PFSK-1 (cell line): ENCODE measurements around the gene PCDHGB7.
"Not testable (repeated sequence)": the region's sequence is repeated elsewhere in the genome, so short reads cannot be mapped to it uniquely, and the experiment has no call there.

Experiments
- FOXP2 ChIP-seq: optimal IDR thresholded peaks from 2 replicates; pipeline ENCODE3; 2011; ENCODE audit warnings: borderline replicate concordance, control low read depth, inconsistent platforms; ENCODE audit not compliant: insufficient read depth; ENCODE audit errors: extremely low read length, extremely low read depth
- POLR2AphosphoS5 ChIP-seq: IDR thresholded peaks from 2 replicates; pipeline ENCODE4 v1.6.1; 2012; ENCODE audit warnings: low read depth, mild to moderate bottlenecking, control low read depth, low read length, moderate library complexity
- SIN3A ChIP-seq: IDR thresholded peaks from 2 replicates; pipeline ENCODE4 v1.6.1; 2012; ENCODE audit warnings: mild to moderate bottlenecking, low read length, moderate library complexity, borderline replicate concordance; ENCODE audit not compliant: insufficient read depth
- TAF1 ChIP-seq: IDR thresholded peaks from 2 replicates; pipeline ENCODE4 v1.6.1; 2012; ENCODE audit warnings: low read length, control low read depth, borderline replicate concordance; ENCODE audit not compliant: insufficient read depth
- TF ChIP-seq, protein P1 (sequence below), 2 experiments: IDR thresholded peaks; 2 replicates each; pipeline versions ENCODE4 v1.6.1 to v1.8.0; 2011 to 2012; ENCODE audit warnings: low read depth in 2 of 2, low read length in 2 of 2, control low read depth in 1 of 2, inconsistent platforms in 1 of 2, mild to moderate bottlenecking in 1 of 2, moderate library complexity in 1 of 2; ENCODE audit not compliant: insufficient read depth in 1 of 2

Gene PCDHGB7

DNA sequence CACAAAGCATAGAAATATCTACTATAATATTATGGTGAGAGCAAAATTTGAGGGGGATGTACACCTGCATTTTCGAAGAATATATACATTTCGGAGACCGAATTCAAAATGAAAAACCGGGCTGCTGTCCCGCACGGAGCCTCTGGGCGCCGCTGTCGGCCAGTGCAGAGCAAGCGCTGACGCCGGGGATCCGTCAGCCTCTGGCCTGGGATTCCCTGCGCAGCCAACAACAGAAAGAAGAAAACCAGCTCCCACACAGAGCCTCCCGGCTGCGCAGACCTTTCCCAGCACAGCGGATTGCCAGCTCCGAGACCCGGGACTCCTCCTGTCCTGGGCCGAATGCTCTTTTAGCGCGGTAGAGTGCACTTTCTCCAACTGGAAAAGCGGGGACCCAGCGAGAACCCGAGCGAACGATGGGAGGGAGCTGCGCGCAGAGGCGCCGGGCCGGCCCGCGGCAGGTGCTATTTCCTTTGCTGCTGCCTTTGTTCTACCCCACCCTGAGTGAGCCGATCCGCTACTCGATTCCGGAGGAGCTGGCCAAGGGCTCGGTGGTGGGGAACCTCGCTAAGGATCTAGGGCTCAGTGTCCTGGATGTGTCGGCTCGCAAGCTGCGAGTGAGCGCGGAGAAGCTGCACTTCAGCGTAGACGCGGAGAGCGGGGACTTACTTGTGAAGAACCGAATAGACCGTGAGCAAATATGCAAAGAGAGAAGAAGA is 9.5 kb upstream of the PCDHGB7 start, which contains the start of gene PCDHGB6:
Gene PCDHGB6 (plus strand): TSS at position 232 of the 716 bp plus-strand sequence. CDS start 182 bp downstream, at position 414.
- TF ChIP-seq FOXP2, POLR2AphosphoS5: not testable (repeated sequence)
- TF ChIP-seq, protein P1, sequence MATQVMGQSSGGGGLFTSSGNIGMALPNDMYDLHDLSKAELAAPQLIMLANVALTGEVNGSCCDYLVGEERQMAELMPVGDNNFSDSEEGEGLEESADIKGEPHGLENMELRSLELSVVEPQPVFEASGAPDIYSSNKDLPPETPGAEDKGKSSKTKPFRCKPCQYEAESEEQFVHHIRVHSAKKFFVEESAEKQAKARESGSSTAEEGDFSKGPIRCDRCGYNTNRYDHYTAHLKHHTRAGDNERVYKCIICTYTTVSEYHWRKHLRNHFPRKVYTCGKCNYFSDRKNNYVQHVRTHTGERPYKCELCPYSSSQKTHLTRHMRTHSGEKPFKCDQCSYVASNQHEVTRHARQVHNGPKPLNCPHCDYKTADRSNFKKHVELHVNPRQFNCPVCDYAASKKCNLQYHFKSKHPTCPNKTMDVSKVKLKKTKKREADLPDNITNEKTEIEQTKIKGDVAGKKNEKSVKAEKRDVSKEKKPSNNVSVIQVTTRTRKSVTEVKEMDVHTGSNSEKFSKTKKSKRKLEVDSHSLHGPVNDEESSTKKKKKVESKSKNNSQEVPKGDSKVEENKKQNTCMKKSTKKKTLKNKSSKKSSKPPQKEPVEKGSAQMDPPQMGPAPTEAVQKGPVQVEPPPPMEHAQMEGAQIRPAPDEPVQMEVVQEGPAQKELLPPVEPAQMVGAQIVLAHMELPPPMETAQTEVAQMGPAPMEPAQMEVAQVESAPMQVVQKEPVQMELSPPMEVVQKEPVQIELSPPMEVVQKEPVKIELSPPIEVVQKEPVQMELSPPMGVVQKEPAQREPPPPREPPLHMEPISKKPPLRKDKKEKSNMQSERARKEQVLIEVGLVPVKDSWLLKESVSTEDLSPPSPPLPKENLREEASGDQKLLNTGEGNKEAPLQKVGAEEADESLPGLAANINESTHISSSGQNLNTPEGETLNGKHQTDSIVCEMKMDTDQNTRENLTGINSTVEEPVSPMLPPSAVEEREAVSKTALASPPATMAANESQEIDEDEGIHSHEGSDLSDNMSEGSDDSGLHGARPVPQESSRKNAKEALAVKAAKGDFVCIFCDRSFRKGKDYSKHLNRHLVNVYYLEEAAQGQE (IDR thresholded peaks at IDR 0.05; ENCODE audit: insufficient read depth in 1 of 2, low read depth in 2 of 2, low read length in 2 of 2) = not testable (repeated sequence)

DNA sequence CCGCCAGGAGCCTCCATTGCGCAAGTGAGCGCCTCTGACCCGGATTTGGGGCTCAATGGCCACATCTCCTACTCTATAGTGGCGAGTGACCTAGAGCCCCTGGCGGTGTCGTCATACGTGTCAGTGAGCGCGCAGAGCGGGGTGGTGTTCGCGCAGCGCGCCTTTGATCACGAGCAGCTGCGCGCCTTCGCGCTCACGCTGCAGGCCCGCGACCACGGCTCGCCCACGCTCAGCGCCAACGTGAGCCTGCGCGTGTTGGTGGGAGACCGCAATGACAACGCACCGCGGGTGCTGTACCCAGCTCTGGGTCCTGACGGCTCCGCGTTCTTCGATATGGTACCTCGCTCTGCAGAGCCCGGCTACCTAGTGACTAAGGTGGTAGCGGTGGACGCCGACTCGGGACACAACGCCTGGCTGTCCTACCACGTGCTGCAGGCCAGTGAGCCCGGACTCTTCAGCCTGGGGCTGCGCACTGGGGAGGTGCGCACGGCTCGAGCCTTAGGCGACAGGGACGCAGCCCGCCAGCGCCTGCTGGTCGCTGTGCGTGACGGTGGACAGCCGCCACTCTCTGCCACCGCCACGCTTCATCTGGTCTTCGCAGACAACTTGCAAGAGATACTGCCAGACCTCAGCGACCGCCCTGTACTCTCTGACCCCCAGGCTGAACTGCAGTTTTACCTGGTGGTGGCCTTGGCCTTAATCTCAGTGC is 7.7 kb upstream of the PCDHGB7 start:
- TF ChIP-seq, protein P1 (IDR thresholded peaks at IDR 0.05; ENCODE audit: insufficient read depth in 1 of 2, low read depth in 2 of 2, low read length in 2 of 2) = no peak
- TF ChIP-seq SIN3A (no peak), FOXP2 (no peak), TAF1 (no peak), POLR2AphosphoS5 (no peak)

DNA sequence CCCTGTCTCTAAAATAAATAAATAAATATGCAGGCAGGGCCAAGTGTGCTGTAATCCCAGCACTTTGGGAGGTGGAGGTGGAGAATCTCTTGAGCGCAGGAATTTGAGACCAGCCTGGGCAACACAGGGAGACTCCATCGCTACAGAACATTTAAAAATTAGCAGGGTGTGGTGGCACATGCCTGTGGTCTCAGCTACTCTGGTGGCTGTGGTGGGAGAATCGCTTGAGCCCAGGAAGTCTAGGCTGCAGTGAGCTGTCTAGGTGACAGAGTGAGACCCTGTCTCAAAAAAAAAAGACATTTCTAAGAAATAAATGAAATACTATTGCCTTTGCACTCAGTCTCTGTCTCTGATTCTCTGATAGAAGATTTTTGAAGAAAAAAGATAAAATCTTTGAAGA is 5.9 kb upstream of the PCDHGB7 start:
- no peak for TF ChIP-seq POLR2AphosphoS5
- no peak for TF ChIP-seq FOXP2
- no peak for TF ChIP-seq SIN3A
- TF ChIP-seq TAF1 = no peak
- TF ChIP-seq, protein P1 (IDR thresholded peaks at IDR 0.05; ENCODE audit: insufficient read depth in 1 of 2, low read depth in 2 of 2, low read length in 2 of 2) = no peak

DNA sequence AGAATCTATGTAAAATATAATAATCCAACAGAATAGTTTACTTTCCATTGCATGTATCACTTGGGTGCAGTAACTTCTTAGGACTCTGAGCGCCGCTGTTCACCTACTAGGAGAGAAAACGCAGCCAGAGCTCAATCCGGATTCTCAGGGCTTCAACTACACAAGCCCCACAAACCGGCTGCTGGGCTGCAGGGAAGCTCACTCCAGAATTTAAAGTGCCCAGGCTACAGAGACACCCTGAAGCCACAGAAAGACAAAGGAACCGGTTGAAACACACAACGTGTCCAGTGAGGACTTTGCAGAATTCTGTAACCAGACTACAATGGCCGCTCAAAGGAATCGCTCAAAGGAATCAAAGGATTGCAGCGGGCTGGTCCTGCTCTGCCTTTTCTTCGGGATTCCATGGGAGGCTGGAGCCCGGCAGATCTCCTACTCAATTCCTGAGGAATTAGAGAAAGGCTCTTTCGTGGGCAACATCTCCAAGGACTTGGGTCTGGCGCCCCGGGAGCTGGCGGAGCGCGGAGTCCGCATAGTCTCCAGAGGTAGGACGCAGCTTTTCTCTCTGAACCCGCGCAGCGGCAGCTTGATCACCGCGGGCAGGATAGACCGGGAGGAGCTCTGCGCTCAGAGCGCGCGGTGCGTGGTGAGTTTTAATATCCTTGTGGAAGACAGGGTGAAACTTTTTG is 4.5 kb upstream of the PCDHGB7 start, which contains the start of gene PCDHGA10:
Gene PCDHGA10 (plus strand): TSS at position 134 of the 686 bp plus-strand sequence. CDS start 189 bp downstream, at position 323.
- TF ChIP-seq SIN3A = no peak
- TF ChIP-seq, protein P1 (IDR thresholded peaks at IDR 0.05; ENCODE audit: insufficient read depth in 1 of 2, low read depth in 2 of 2, low read length in 2 of 2) = no peak
